GM12875 (cell line): Measurements from ENCODE around the gene TOMM34.

ENCODE experiments used
- H3K4me3 ChIP-seq: one replicate; pipeline ENCODE4 v1.5.1; 2011; ENCODE audit warnings: low read depth, low read length, control low read depth
- CTCF ChIP-seq: IDR thresholded peaks from 2 replicates; pipeline ENCODE4 v1.5.1; 2011; ENCODE audit warnings: low read depth, mild to moderate bottlenecking, control low read depth, inconsistent platforms, low read length, moderate library complexity, borderline replicate concordance; ENCODE audit not compliant: insufficient read depth

The TOMM34 gene

GRCh38 chr20:44988631-44989171 is 28.5 kb upstream of the TOMM34 start:
- no peak overlapping the region for H3K4me3 ChIP-seq
- TF ChIP-seq CTCF: no peak

- no peak overlapping the region for H3K4me3 ChIP-seq
- TF ChIP-seq CTCF: no peak
Observed at GRCh38 chr20:44983093-44983674, 23.0 kb upstream of the TOMM34 start.

GRCh38 chr20:44981736-44982406 is 21.7 kb upstream of the TOMM34 start:
- H3K4me3 ChIP-seq: no peak overlapping the region
- TF ChIP-seq CTCF: no peak

- TF ChIP-seq CTCF: no peak
- no peak overlapping the region for H3K4me3 ChIP-seq
Observed at GRCh38 chr20:44979090-44979621, 19.0 kb upstream of the TOMM34 start.

- no peak overlapping the region for H3K4me3 ChIP-seq
- TF ChIP-seq CTCF: no peak
Observed at GRCh38 chr20:44976698-44977097, 16.5 kb upstream of the TOMM34 start.

GRCh38 chr20:44973053-44973452 is 12.9 kb upstream of the TOMM34 start:
- no peak overlapping the region for H3K4me3 ChIP-seq
- TF ChIP-seq CTCF: no peak
